Hepatocyte (in vitro differentiated cells): Measurements from ENCODE around the gene TMEM87A.

Source experiments
- EZH2 ChIP-seq: fragments of 200-600 bp; sonication (generic); IDR thresholded peaks from 2 replicates; pipeline ENCODE4 v1.6.1; 2016; ENCODE audit warnings: antibody characterized with exemption, mild to moderate bottlenecking, borderline replicate concordance
- TF ChIP-seq, protein P1 (sequence below): fragments of 200-600 bp; sonication (generic); IDR thresholded peaks from 2 replicates; pipeline ENCODE4 v1.5.1; 2016; ENCODE audit warnings: antibody characterized with exemption, mild to moderate bottlenecking; ENCODE audit not compliant: poor library complexity

DNA sequence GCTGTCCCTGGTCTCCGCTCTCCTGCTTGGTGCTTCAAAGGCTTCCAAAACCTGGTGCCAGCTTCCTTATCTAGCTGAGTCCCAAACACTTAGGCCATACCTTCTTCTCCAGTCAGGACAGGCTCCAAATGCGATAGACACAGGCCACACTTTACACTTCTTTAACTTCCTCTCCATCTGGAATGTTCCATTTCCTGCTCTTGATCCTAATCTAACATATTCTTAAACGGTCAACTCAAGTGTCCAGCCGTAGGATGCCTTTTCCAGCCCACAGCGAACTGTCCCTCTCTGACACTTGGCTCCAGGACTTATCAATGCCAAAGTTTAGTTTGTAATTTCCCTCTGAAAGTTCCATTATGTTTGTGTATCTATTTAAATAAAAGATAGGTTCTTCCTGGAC lies 97.6 kb downstream of the TMEM87A start:
- TF ChIP-seq, protein P1, sequence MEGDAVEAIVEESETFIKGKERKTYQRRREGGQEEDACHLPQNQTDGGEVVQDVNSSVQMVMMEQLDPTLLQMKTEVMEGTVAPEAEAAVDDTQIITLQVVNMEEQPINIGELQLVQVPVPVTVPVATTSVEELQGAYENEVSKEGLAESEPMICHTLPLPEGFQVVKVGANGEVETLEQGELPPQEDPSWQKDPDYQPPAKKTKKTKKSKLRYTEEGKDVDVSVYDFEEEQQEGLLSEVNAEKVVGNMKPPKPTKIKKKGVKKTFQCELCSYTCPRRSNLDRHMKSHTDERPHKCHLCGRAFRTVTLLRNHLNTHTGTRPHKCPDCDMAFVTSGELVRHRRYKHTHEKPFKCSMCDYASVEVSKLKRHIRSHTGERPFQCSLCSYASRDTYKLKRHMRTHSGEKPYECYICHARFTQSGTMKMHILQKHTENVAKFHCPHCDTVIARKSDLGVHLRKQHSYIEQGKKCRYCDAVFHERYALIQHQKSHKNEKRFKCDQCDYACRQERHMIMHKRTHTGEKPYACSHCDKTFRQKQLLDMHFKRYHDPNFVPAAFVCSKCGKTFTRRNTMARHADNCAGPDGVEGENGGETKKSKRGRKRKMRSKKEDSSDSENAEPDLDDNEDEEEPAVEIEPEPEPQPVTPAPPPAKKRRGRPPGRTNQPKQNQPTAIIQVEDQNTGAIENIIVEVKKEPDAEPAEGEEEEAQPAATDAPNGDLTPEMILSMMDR: no peak
- no peak for TF ChIP-seq EZH2
